Thymus (tissue), 11 donors: Measurements from ENCODE around the gene NFATC3. TPM values are rescaled to one million over a fixed set of nuclear protein-coding genes. Genes with fewer than 3 reads are reported as not detected.

Experiments used
- DNase-seq, 9 donors: peaks; one replicate each; pipeline ENCODE4 v3.0.0-alpha.2; 2013; ENCODE audit warnings: low spot score in 9 of 9, low read depth in 6 of 9, missing footprints in 1 of 9
- H3K27ac ChIP-seq, 2 donors: one replicate each; pipeline ENCODE4 v1.5.1; 2013; ENCODE audit warnings: control low read depth in 1 of 2, low read depth in 1 of 2, low read length in 1 of 2, mild to moderate bottlenecking in 1 of 2, moderate library complexity in 1 of 2
- H3K27me3 ChIP-seq, 2 donors: one replicate each; pipeline ENCODE4 v1.5.1; 2013; ENCODE audit warnings: low read length in 1 of 2; ENCODE audit not compliant: control insufficient read depth in 2 of 2, insufficient read depth in 1 of 2
- H3K36me3 ChIP-seq, 2 donors: one replicate each; pipeline ENCODE4 v1.5.1; 2013; ENCODE audit warnings: low read length in 1 of 2, mild to moderate bottlenecking in 1 of 2, moderate library complexity in 1 of 2; ENCODE audit not compliant: control insufficient read depth in 2 of 2, insufficient read depth in 2 of 2
- H3K4me1 ChIP-seq, 2 donors: one replicate each; pipeline ENCODE4 v1.5.1; 2013; ENCODE audit warnings: low read length in 2 of 2; ENCODE audit not compliant: control insufficient read depth in 2 of 2, insufficient read depth in 2 of 2
- H3K4me3 ChIP-seq, 2 donors: one replicate each; pipeline ENCODE4 v1.5.1; 2013; ENCODE audit warnings: low read length in 2 of 2, control low read depth in 1 of 2, mild to moderate bottlenecking in 1 of 2
- H3K9me3 ChIP-seq, 2 donors: one replicate each; pipeline ENCODE4 v1.5.1; 2013; ENCODE audit warnings: low read length in 1 of 2, mild to moderate bottlenecking in 1 of 2; ENCODE audit not compliant: control insufficient read depth in 2 of 2, insufficient read depth in 1 of 2
- WGBS: extraction: QIAGEN DNeasy Blood & Tissue Kit; methylation state at CpG from one replicate; pipeline ENCODE4 v1.1.7; 2013; 5-methylcytosine and 5-hydroxymethylcytosine counted together
- polyA plus RNA-seq: library from polyadenylated mRNA; stranded (reverse); fragments of 200-250 nt; gene quantifications from one replicate; pipeline ENCODE4 v1.2.3, GENCODE V29; 2013
- total RNA-seq: library from RNA; stranded (reverse); fragments of 120-200 nt; gene quantifications from one replicate; pipeline ENCODE4 v1.2.4, GENCODE V29; 2013
- donor health status: healthy.

NFATC3 gene
- total and polyA plus RNA-seq, 2 donors, result 37.4 to 149 TPM

DNA sequence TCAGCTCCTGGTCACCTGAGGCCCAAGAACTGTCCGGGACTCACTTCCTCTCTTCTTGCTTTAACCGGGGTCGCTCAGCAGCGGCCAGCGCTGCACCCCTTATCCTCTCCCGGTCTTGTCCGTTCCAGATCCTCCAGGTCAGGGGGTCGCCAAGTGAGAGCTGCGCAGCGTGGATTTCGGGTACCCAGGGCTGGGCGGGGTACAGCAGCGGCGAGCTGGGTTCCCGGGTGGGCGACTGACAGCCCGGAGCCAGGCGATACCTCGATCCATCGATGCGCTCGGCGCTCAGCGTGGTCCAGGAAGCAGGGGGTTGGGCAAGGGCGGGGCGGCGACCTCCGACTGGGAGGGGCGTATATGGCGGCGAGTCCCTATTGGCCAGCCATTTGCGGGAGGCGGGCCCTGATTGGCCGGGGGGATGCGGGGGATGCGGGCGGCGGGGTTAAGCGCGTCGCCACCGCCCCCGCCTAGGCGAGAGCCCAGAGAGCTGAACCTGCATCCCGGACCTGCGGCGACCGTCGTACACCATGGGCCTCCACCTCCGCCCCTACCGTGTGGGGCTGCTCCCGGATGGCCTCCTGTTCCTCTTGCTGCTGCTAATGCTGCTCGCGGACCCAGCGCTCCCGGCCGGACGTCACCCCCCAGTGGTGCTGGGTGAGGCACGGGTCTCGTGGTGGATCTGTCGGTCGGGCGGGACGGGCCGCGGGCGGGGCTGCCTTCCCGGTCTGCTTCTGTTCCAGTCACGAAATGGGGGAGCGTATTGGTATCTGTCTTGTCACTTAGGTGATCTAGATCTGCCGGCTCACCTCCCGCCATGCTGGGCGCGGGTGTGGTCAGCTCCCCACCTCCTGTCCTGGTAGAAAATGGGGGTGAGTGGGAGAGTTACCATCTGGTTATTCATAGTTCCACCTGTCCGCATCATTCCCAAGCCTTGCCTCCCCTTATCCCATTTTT, 160.0 kb downstream of the NFATC3 start, which contains the start of gene PLA2G15:
Gene PLA2G15 (plus strand): TSS at position 471 of the 951 bp plus-strand sequence. CDS start 54 bp downstream, at position 525.
- no peaks in the 10 kb centered on the region for H3K27me3 ChIP-seq
- peak within 1 kb of the TSS in 1 of 2 donors; percentile 36 for H3K27ac ChIP-seq
- peaks cover 30 to 44% of the 10 kb centered on the region in 2 donors for H3K4me1 ChIP-seq
- WGBS, result 2% methylated on average over 75 of the region's 75 CpGs
- H3K9me3 ChIP-seq, result peaks cover 0 to 1% of the 10 kb centered on the region in 2 donors
- peak within 1 kb of the TSS; percentile 75 to 89 for H3K4me3 ChIP-seq
- peaks cover 16 to 17% of the 10 kb centered on the region in 2 donors for H3K36me3 ChIP-seq
- DNase-seq, result peak; percentile 80 to 97 (median 93)

DNA sequence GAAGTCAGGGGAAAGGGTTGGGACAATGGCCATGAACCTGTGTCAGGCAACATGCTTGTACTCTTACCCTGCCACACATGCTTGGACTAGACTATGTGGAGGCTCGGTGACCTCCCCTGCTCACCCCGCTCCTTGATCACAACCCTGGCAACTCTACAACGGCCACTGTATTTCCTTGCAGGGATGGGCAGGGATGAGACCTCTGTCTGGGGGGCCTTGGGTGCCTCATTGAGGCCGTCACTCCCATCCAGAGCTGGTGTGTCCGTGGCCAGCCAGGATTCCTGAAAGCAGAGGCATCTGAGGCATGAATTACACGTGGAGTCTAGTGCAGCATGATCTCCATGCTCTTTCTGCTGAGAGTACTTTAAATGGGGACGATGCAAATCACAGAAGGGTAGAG, 161.0 kb downstream of the NFATC3 start:
- 96% methylated on average over 7 of the region's 7 CpGs for WGBS
- DNase-seq, result no peak
- H3K4me3 ChIP-seq, result peak overlapping the region; percentile 75 to 89
- no peaks in the 10 kb centered on the region for H3K27me3 ChIP-seq
- H3K9me3 ChIP-seq, result no peaks in the 10 kb centered on the region
- no peak overlapping the region for H3K27ac ChIP-seq
- H3K4me1 ChIP-seq, result peaks cover 37 to 52% of the 10 kb centered on the region in 2 donors
- H3K36me3 ChIP-seq, result peaks cover 22 to 26% of the 10 kb centered on the region in 2 donors

DNA sequence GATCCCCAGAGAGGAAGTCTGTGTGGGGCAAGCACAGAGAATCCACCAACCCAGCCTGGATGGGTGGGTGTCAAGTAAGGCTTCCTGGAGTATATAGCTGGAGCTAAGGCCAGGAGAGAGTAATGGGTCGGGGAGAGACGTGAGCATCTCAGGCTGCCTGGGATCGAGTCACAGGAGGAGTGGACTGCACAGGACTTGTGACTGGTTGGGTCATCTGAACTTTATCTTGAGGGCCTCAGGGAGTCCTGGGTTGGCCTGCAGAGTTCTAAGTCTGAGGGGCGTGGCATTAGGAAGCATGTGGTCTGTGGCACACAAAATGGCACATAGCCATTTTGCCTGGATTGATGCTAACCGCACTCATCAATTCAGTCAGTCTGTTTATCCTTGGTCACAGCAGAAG, 161.5 kb downstream of the NFATC3 start:
- H3K36me3 ChIP-seq, result peaks cover 24 to 27% of the 10 kb centered on the region in 2 donors
- peaks cover 42 to 57% of the 10 kb centered on the region in 2 donors for H3K4me1 ChIP-seq
- H3K9me3 ChIP-seq, result no peaks in the 10 kb centered on the region
- no peak overlapping the region for H3K27ac ChIP-seq
- no peak for DNase-seq
- WGBS, result 98% methylated on average over 5 of the region's 5 CpGs
- no peak overlapping the region for H3K4me3 ChIP-seq
- no peaks in the 10 kb centered on the region for H3K27me3 ChIP-seq

DNA sequence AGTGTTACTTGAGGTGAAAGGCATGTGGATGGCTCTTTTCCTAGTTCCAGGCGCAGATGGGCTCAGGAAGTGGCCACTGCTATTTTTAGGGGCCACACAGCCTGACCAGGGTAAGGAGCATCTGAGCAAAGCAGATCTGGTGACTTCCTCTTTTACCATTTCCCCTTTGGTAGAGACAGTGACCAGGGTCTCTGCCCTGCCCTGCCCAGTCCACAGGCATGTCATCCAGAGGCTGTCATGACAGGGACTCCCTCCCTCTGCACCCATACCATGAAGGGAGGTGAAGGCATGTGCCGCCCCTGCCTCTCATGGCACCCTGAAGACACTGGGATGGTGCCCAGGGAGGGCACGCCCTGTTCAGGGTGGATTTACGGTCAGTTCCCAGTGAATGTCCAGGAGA, 162.2 kb downstream of the NFATC3 start:
- Histone ChIP-seq H3K4me1 (peaks cover 49 to 65% of the 10 kb centered on the region in 2 donors), H3K9me3 (no peaks in the 10 kb centered on the region), H3K27me3 (no peaks in the 10 kb centered on the region), H3K27ac (no peak overlapping the region), H3K4me3 (no peak overlapping the region), H3K36me3 (peaks cover 24 to 31% of the 10 kb centered on the region in 2 donors)
- 96% methylated on average over 4 of the region's 4 CpGs for WGBS
- no peak for DNase-seq

DNA sequence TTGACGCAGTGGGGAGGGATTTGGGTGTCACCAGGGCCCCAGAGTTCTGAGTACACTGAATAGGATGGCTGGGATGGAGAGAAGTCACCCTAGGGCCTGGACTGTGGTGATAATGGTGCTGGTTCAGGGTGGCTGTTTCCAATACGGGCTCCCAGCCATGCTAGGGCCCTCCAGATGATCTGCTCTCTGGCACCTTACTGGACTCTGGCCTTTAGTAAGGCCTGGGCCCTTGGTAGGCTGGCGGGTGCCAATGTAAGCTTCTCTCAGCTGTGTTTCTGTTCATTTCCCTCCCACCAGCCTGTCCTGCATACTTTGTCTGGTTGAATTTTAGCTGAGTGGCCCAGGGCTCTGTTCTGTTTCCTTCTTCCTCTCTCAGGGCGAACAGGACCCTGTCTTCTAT, 162.8 kb downstream of the NFATC3 start:
- Histone ChIP-seq H3K27me3 (no peaks in the 10 kb centered on the region), H3K4me3 (no peak overlapping the region), H3K4me1 (peaks cover 54 to 70% of the 10 kb centered on the region in 2 donors), H3K36me3 (peaks cover 26 to 35% of the 10 kb centered on the region in 2 donors), H3K9me3 (no peaks in the 10 kb centered on the region), H3K27ac (no peak overlapping the region)
- DNase-seq, result no peak
- WGBS, result 96% methylated on average over 4 of the region's 4 CpGs

DNA sequence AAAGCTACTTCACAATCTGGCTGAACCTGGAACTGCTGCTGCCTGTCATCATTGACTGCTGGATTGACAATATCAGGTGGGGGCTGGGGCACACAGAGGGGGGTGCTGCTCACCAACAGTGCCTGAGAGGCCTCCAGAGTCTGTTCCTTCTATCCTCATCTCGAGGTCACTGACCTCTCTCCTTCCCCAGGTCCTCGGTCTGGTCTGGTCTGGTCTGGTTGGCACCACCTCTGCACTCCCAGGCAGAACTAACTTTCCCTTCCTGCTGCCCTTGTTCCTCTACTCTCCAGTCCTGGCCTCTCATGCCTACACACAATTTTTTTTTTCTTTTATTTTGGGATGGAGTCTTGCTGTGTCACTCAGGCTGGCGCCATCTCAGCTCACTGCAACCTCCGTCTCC, 164.2 kb downstream of the NFATC3 start:
- WGBS, result 99% methylated on average over 4 of the region's 4 CpGs
- DNase-seq, result no peak
- Histone ChIP-seq H3K4me3 (no peak overlapping the region), H3K4me1 (peaks cover 51 to 78% of the 10 kb centered on the region in 2 donors), H3K36me3 (peaks cover 38 to 47% of the 10 kb centered on the region in 2 donors), H3K9me3 (no peaks in the 10 kb centered on the region), H3K27me3 (no peaks in the 10 kb centered on the region), H3K27ac (no peak overlapping the region)

GRCh38 chr16:68250951-68251350, 165.8 kb downstream of the NFATC3 start:
- 91% methylated on average over 6 of the region's 6 CpGs for WGBS
- Histone ChIP-seq H3K4me1 (peaks cover 44 to 83% of the 10 kb centered on the region in 2 donors), H3K27me3 (no peaks in the 10 kb centered on the region), H3K4me3 (no peak overlapping the region), H3K9me3 (no peaks in the 10 kb centered on the region), H3K36me3 (peaks cover 53 to 63% of the 10 kb centered on the region in 2 donors), H3K27ac (peak overlapping the region in 1 of 2 donors; percentile 96)
- DNase-seq, result no peak

DNA sequence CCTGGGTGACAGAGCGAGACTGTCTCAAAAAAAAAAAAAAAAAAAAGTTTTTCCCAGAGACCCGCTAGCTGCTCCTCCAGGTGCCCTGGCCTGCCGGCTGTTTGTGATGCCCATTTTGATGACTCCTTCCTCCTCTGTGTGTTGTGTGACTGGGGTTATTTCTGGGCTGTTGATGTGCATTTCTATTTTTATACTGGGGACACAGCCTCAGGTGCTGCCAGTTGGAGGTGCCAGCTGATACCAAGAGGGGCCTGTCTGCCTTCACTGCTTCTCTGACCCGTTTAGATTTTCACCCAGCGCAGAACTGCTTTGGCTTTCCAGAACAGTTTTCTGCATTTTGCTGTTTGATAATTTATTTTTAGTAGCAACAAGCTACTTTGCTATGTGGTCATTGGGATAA, 166.7 kb downstream of the NFATC3 start:
- Histone ChIP-seq H3K4me3 (no peak overlapping the region), H3K9me3 (no peaks in the 10 kb centered on the region), H3K4me1 (peaks cover 43 to 83% of the 10 kb centered on the region in 2 donors), H3K27me3 (no peaks in the 10 kb centered on the region), H3K27ac (peak overlapping the region; percentile 67 to 96), H3K36me3 (peaks cover 56 to 68% of the 10 kb centered on the region in 2 donors)
- 36% methylated on average over 5 of the region's 5 CpGs for WGBS
- DNase-seq, result peak in 2 of 9 donors; percentile 55 to 71

GRCh38 chr16:68252383-68252782, 167.2 kb downstream of the NFATC3 start:
- Histone ChIP-seq H3K4me3 (no peak overlapping the region), H3K27ac (peak overlapping the region in 1 of 2 donors; percentile 96), H3K9me3 (no peaks in the 10 kb centered on the region), H3K4me1 (peaks cover 43 to 83% of the 10 kb centered on the region in 2 donors), H3K36me3 (peaks cover 56 to 68% of the 10 kb centered on the region in 2 donors), H3K27me3 (no peaks in the 10 kb centered on the region)
- DNase-seq, result no peak
- 92% methylated on average over 5 of the region's 5 CpGs for WGBS
